Measurements from ENCODE around the gene CFAP300. TPM values are rescaled to one million over a fixed set of nuclear protein-coding genes. Genes with fewer than 3 reads are reported as not detected.

The CFAP300 gene
- polyA plus RNA-seq (ENCODE audit: insufficient read length in 3 of 3) = 1 to 10 TPM; 5.3 to 6.1 (median 5.4) TPM

- peak; percentile 52 to 54 (median 52) for DNase-seq (ENCODE audit: low read depth in 3 of 3, low spot score in 2 of 3)
Observed at GRCh38 chr11:102047305-102047924, at the start of gene CFAP300. Gene CFAP300 (plus strand): TSS chr11:102047437. CDS start chr11:102047471, 34 bp downstream.

GRCh38 chr11:102001657-102002338 lies 45.4 kb upstream of the CFAP300 start:
- DNase-seq (ENCODE audit: low read depth in 3 of 3, low spot score in 2 of 3) = no peak

- DNase-seq (ENCODE audit: low read depth in 3 of 3, low spot score in 2 of 3) = no peak
Observed at GRCh38 chr11:102004220-102004619, 43.0 kb upstream of the CFAP300 start.

- no peak for DNase-seq (ENCODE audit: low read depth in 3 of 3, low spot score in 2 of 3)
Observed at GRCh38 chr11:102005306-102005705, 41.9 kb upstream of the CFAP300 start.

- no peak for DNase-seq (ENCODE audit: low read depth in 3 of 3, low spot score in 2 of 3)
Observed at GRCh38 chr11:102006835-102007566, 40.2 kb upstream of the CFAP300 start.

GRCh38 chr11:102007567-102008437 lies 39.4 kb upstream of the CFAP300 start:
- DNase-seq (ENCODE audit: low read depth in 3 of 3, low spot score in 2 of 3) = peak in 2 of 3 donors; percentile 25 to 40

GRCh38 chr11:102010776-102011494 lies 36.3 kb upstream of the CFAP300 start:
- DNase-seq (ENCODE audit: low read depth in 3 of 3, low spot score in 2 of 3) = no peak

GRCh38 chr11:102012946-102013345 lies 34.3 kb upstream of the CFAP300 start:
- no peak for DNase-seq (ENCODE audit: low read depth in 3 of 3, low spot score in 2 of 3)

- DNase-seq (ENCODE audit: low read depth in 3 of 3, low spot score in 2 of 3) = no peak
Observed at GRCh38 chr11:102014756-102015155, 32.5 kb upstream of the CFAP300 start.

- no peak for DNase-seq (ENCODE audit: low read depth in 3 of 3, low spot score in 2 of 3)
Observed at GRCh38 chr11:102017026-102017425, 30.2 kb upstream of the CFAP300 start.

GRCh38 chr11:102026217-102026616 lies 21.0 kb upstream of the CFAP300 start:
- DNase-seq (ENCODE audit: low read depth in 3 of 3, low spot score in 2 of 3) = no peak

GRCh38 chr11:102026959-102027358 lies 20.3 kb upstream of the CFAP300 start:
- DNase-seq (ENCODE audit: low read depth in 3 of 3, low spot score in 2 of 3) = no peak

- no peak for DNase-seq (ENCODE audit: low read depth in 3 of 3, low spot score in 2 of 3)
Observed at GRCh38 chr11:102036757-102037156, 10.5 kb upstream of the CFAP300 start.

GRCh38 chr11:102046841-102047240 lies 396 bp upstream of the CFAP300 start:
- DNase-seq (ENCODE audit: low read depth in 3 of 3, low spot score in 2 of 3) = no peak

- no peak for DNase-seq (ENCODE audit: low read depth in 3 of 3, low spot score in 2 of 3)
Observed at GRCh38 chr11:102050927-102051575, 3.8 kb downstream of the CFAP300 start.

- no peak for DNase-seq (ENCODE audit: low read depth in 3 of 3, low spot score in 2 of 3)
Observed at GRCh38 chr11:102061276-102061675, 14.0 kb downstream of the CFAP300 start.

GRCh38 chr11:102062106-102062505 lies 14.9 kb downstream of the CFAP300 start:
- DNase-seq (ENCODE audit: low read depth in 3 of 3, low spot score in 2 of 3) = no peak

- no peak for DNase-seq (ENCODE audit: low read depth in 3 of 3, low spot score in 2 of 3)
Observed at GRCh38 chr11:102064316-102064715, 17.1 kb downstream of the CFAP300 start.

- no peak for DNase-seq (ENCODE audit: low read depth in 3 of 3, low spot score in 2 of 3)
Observed at GRCh38 chr11:102070766-102071165, 23.5 kb downstream of the CFAP300 start.
